Muscle layer of colon (tissue), 2 donors: ENCODE results near the gene PCBD1.
"Not testable (repeated sequence)": the region's sequence is repeated elsewhere in the genome, so short reads cannot be mapped to it uniquely, and the experiment has no call there.

Source experiments
- H3K27ac ChIP-seq: one replicate; pipeline ENCODE4 v1.7.0; 2013; ENCODE audit warnings: low read depth, mild to moderate bottlenecking, low read length, moderate library complexity
- H3K27me3 ChIP-seq, 2 donors: one replicate each; pipeline ENCODE4 v1.7.0; 2013; ENCODE audit warnings: low read length in 2 of 2, mild to moderate bottlenecking in 2 of 2; ENCODE audit not compliant: insufficient read depth in 2 of 2, control insufficient read depth in 1 of 2
- H3K36me3 ChIP-seq: one replicate; pipeline ENCODE4 v1.7.0; 2013; ENCODE audit warnings: mild to moderate bottlenecking, low read length; ENCODE audit not compliant: insufficient read depth
- H3K4me1 ChIP-seq: one replicate; pipeline ENCODE4 v1.7.0; 2013; ENCODE audit warnings: mild to moderate bottlenecking, low read length; ENCODE audit not compliant: insufficient read depth
- H3K4me3 ChIP-seq, 2 donors: one replicate each; pipeline ENCODE4 v1.7.0; 2013; ENCODE audit warnings: low read length in 2 of 2, low read depth in 1 of 2, mild to moderate bottlenecking in 1 of 2, moderate library complexity in 1 of 2
- H3K9ac ChIP-seq: one replicate; pipeline ENCODE4 v1.7.0; 2013; ENCODE audit warnings: low read length
- H3K9me3 ChIP-seq: one replicate; pipeline ENCODE4 v1.7.0; 2013; ENCODE audit warnings: mild to moderate bottlenecking, low read length
- donor health status: abdominal sarcoma.
- donor health status: Adenocarcinoma of cecum.

Gene PCBD1

GRCh38 chr10:70879207-70879606, 9.2 kb downstream of the PCBD1 start:
- H3K9ac ChIP-seq, result no peak overlapping the region
- no peak overlapping the region for H3K27ac ChIP-seq
- H3K4me1 ChIP-seq, result no peaks in the 10 kb centered on the region
- H3K9me3 ChIP-seq, result no peaks in the 10 kb centered on the region
- H3K4me3 ChIP-seq, result no peak overlapping the region
- no peaks in the 10 kb centered on the region for H3K27me3 ChIP-seq
- H3K36me3 ChIP-seq, result peaks cover 64% of the 10 kb centered on the region

GRCh38 chr10:70874061-70874460, 14.3 kb downstream of the PCBD1 start:
- Histone ChIP-seq H3K4me3 (no peak overlapping the region), H3K27ac (no peak overlapping the region), H3K27me3 (no peaks in the 10 kb centered on the region), H3K36me3 (peaks cover 76% of the 10 kb centered on the region), H3K9ac (no peak overlapping the region), H3K4me1 (no peaks in the 10 kb centered on the region), H3K9me3 (no peaks in the 10 kb centered on the region)

GRCh38 chr10:70872291-70872690, 16.1 kb downstream of the PCBD1 start:
- no peaks in the 10 kb centered on the region for H3K9me3 ChIP-seq
- peaks cover 68% of the 10 kb centered on the region for H3K36me3 ChIP-seq
- H3K4me1 ChIP-seq, result no peaks in the 10 kb centered on the region
- no peak overlapping the region for H3K4me3 ChIP-seq
- H3K27ac ChIP-seq, result no peak overlapping the region
- no peaks in the 10 kb centered on the region for H3K27me3 ChIP-seq
- no peak overlapping the region for H3K9ac ChIP-seq

GRCh38 chr10:70866424-70866823, 21.9 kb downstream of the PCBD1 start:
- no peaks in the 10 kb centered on the region for H3K27me3 ChIP-seq
- H3K27ac ChIP-seq, result no peak overlapping the region
- no peaks in the 10 kb centered on the region for H3K9me3 ChIP-seq
- no peaks in the 10 kb centered on the region for H3K4me1 ChIP-seq
- H3K4me3 ChIP-seq, result no peak overlapping the region
- peaks cover 37% of the 10 kb centered on the region for H3K36me3 ChIP-seq
- H3K9ac ChIP-seq, result no peak overlapping the region

GRCh38 chr10:70864935-70865334, 23.4 kb downstream of the PCBD1 start:
- Histone ChIP-seq H3K36me3 (peaks cover 37% of the 10 kb centered on the region), H3K4me3 (no peak overlapping the region), H3K27ac (no peak overlapping the region), H3K9me3 (no peaks in the 10 kb centered on the region), H3K9ac (no peak overlapping the region), H3K27me3 (no peaks in the 10 kb centered on the region), H3K4me1 (no peaks in the 10 kb centered on the region)

- Histone ChIP-seq H3K4me1 (no peaks in the 10 kb centered on the region), H3K27me3 (no peaks in the 10 kb centered on the region), H3K9ac (no peak overlapping the region), H3K27ac (no peak overlapping the region), H3K4me3 (no peak overlapping the region), H3K9me3 (no peaks in the 10 kb centered on the region), H3K36me3 (peaks cover 34% of the 10 kb centered on the region)
These were observed 24.8 kb downstream of the PCBD1 start for GRCh38 chr10:70863470-70864160.

GRCh38 chr10:70861495-70862197, 26.7 kb downstream of the PCBD1 start:
- H3K9ac ChIP-seq, H3K27ac ChIP-seq, H3K9me3 ChIP-seq, H3K4me1 ChIP-seq, H3K27me3 ChIP-seq, H3K4me3 ChIP-seq: not testable (repeated sequence)
- H3K36me3 ChIP-seq, result peaks cover 37% of the 10 kb centered on the region

- H3K4me1 ChIP-seq, result no peaks in the 10 kb centered on the region
- no peak overlapping the region for H3K4me3 ChIP-seq
- H3K36me3 ChIP-seq, result peaks cover 53% of the 10 kb centered on the region
- H3K9me3 ChIP-seq, result no peaks in the 10 kb centered on the region
- H3K27ac ChIP-seq, result no peak overlapping the region
- H3K9ac ChIP-seq, result no peak overlapping the region
- H3K27me3 ChIP-seq, result no peaks in the 10 kb centered on the region
These were observed 29.6 kb downstream of the PCBD1 start for GRCh38 chr10:70858759-70859158.

GRCh38 chr10:70856454-70856853, 31.9 kb downstream of the PCBD1 start:
- H3K27ac ChIP-seq, result no peak overlapping the region
- H3K9ac ChIP-seq, result no peak overlapping the region
- H3K27me3 ChIP-seq, result no peaks in the 10 kb centered on the region
- peaks cover 63% of the 10 kb centered on the region for H3K36me3 ChIP-seq
- no peaks in the 10 kb centered on the region for H3K9me3 ChIP-seq
- no peak overlapping the region for H3K4me3 ChIP-seq
- H3K4me1 ChIP-seq, result no peaks in the 10 kb centered on the region

- Histone ChIP-seq H3K4me1 (no peaks in the 10 kb centered on the region), H3K36me3 (peaks cover 53% of the 10 kb centered on the region), H3K4me3 (no peak overlapping the region), H3K9me3 (no peaks in the 10 kb centered on the region), H3K27ac (no peak overlapping the region), H3K27me3 (no peaks in the 10 kb centered on the region), H3K9ac (no peak overlapping the region)
These were observed 34.9 kb downstream of the PCBD1 start for GRCh38 chr10:70853457-70853856.

GRCh38 chr10:70853038-70853437, 35.3 kb downstream of the PCBD1 start:
- peaks cover 50% of the 10 kb centered on the region for H3K36me3 ChIP-seq
- no peak overlapping the region for H3K9ac ChIP-seq
- H3K4me1 ChIP-seq, result no peaks in the 10 kb centered on the region
- H3K27ac ChIP-seq, result no peak overlapping the region
- no peaks in the 10 kb centered on the region for H3K9me3 ChIP-seq
- no peak overlapping the region for H3K4me3 ChIP-seq
- H3K27me3 ChIP-seq, result no peaks in the 10 kb centered on the region
